Activated CD4-positive, alpha-beta T cell treated with anti-CD3 and anti-CD28 coated beads, Interleukin-2, amount 50 U/mL, for 16 hours (primary cell): Measurements from ENCODE around the gene ACOT8.
"Not testable (repeated sequence)": the region's sequence is repeated elsewhere in the genome, so short reads cannot be mapped to it uniquely, and the experiment has no call there.

Source experiments
- DNase-seq: peaks from one replicate; pipeline ENCODE4 v3.0.0-alpha.2; 2020

The ACOT8 gene

DNA sequence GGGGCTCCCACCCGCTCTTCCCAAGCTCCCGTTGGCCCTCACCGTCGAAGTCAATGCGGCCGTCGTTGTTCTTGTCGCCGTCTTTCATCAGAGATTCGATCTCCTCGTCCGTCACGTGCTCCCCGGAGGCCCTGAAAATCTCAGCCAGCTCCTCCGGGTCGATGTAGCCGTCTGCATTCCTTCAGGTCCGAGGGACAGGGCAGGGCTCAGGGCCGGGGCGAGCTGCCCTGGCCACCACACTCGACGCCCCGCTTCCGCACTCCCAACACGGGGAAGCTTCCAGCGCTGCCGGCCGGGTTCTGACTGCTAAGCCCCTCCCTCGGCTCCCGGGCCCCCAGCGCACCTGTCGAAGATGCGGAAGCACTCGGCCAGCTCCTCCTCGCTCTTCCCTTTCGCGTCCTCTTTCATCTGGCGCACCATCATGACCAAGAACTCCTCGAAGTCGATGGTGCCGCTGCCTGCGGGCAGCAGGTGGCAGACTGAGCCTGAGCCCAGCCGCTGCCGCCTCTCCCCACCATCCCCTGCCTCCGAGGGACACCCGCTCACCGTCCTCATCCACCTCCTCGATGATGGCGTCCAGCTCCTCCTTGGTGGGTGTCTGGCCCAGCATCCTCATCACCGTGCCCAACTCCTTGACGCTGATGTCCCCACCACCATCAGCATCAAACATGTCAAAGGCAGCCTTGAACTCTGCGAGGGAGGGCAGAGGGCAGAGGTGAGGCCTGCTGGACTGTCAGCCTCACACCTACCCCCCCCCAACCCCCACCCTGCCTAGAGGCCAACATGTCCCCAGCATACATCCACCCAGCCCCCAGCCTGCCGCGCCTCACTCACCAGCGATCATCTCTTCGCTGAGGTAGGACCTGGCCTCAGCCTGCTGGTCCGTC lies 33.0 kb downstream of the ACOT8 start:
- DNase-seq = peak; percentile 58

DNA sequence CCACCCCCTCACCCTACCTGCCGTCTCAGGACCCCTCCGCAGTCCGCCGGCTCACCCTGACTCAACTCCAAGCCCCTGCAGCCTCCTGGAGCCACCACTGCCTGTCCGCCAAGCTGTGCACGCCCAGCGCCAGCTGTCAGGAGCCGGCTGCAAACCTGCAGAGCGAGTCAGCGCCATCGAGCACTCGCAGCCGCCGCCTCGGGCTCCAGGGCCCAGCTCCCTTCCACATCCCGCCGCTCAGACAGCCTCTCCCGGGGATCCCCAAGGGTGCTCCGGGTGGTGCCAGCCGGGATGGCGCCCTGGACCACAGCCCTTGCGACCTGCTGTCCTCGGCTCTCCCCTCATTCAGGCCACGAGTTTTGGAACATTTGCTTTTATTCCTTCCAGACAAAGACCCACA lies 34.3 kb downstream of the ACOT8 start:
- DNase-seq = no peak

DNA sequence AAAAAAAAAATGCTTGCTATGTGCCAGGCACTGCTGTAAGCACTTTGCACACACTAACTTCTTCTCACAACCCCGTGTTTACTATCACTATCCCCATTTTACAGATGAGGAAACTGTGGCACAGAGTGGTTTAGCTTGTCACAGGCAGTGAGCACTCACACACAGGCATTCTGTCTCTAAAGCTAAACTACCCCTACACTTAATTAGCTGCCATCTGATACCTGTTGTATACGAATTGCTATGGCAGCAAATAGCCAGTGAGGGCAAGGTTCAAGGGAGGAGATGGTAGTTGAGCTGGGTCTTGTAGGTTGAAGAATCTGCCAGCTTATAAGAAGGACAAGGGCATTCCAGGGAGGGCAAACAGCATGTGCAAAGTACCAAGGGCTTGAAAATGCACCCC lies 35.2 kb downstream of the ACOT8 start:
- no peak for DNase-seq

DNA sequence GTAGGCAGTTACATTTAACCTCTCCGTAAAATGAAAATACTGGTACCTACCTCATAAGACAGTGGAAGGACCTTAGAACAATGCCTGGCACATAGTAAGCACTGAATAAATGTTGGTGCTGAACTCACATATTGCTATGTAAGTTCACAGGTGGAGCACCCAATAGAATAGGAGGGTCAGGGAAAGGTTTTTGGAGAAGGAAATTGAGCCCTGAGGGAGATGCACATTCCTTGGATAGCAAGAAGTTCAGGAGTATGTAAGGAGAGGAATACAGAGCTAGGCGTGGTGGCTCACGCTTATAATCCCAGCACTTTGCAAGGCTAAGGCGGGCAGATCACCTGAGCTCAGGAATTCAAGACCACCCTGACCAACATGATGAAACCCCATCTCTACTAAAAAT lies 37.7 kb downstream of the ACOT8 start:
- DNase-seq = no peak

DNA sequence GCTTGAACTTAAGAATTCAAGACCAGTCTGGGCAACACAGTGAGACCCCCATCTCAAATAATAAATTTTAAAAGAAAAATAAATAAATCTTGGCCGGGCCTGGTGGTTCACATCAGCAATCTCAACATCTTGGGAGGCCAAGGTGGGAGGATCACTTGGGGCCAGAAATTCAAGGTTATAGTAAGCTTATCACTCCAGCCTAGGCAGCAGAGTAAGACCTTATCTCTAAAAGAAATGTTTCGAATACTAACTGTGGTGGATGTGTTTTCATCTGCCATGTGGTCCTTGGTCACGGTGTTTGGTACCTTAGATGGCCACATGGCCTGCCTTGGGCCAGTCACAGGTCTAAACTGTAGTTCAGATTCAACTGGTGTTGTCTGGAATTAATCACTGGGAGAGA lies 39.0 kb downstream of the ACOT8 start:
- no peak for DNase-seq

DNA sequence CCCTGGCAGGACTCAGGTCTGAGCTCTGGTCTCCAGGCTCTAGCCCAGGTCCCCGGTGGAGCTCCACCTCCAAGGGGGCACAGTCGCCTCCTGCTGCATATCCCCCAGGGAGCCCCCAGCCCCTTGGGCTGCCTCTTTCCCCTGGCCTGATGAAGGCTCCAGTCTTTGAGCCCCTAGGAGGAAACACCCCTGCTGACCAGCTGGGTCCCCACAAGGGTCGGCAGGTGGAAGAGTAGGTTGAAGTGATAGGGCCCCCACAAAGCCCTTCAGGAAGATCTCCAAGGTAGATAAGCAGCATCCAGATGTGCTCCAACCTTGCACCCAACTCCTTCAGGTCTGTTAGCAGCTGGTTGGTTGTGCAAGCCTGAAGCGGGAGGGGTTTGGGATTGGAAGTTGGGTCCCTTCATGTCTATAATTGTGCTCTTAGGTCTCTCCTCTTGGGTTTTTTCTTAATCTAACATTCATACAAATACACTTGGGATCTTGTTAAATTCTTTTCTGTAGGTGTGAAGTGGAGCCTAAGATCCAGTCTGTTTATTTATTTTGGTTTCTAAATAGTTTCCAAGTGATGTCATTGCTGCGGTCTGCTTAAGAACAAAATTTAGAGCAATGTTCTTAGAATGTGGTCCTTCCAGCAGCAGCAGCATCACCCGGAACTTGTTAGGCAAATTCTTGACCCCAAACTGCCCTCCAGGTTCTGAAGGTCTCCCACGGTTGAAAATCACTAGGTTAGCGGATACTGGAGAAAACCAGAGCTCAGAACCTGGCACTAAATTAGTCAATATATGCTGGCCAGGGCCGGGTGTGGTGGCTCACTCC lies 39.6 kb downstream of the ACOT8 start:
- DNase-seq = no peak

DNA sequence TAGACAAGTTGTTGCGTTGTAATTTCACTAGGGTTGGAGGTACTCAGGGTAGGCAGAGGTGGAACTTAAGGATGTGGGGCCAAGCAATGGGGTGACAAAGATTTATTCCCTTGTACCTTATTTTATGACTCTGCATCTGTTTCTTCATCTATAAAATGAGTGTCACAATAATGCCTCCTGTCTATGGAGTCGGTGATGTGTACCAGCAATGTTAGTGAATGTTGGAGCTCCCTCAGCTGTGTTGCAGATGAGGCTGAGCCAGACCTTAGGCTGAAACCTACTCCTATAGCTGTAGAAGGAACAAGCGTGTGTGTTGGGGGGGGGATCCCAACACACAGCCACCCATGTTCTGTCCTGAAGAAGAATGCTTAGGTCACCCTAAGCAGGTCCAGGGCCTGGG lies 40.2 kb downstream of the ACOT8 start:
- DNase-seq = no peak

DNA sequence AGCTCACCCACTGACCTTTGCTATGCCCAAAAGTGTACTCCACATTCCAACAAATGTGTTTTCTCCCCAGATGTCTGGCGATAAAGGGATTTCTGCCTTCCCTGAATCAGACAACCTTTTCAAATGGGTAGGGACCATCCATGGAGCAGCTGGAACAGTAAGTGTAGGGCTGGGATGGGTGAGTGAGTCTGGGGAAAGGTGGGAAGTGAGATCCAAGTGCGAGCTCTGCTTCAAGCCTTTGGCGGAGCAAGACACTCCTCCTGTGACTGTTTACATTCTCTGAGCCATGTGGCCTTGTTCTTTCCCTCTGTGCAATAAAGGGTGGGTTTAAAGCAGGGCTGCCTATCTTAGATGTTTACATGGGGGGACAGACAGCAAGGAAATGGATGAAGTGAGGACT lies 42.9 kb downstream of the ACOT8 start:
- no peak for DNase-seq

DNA sequence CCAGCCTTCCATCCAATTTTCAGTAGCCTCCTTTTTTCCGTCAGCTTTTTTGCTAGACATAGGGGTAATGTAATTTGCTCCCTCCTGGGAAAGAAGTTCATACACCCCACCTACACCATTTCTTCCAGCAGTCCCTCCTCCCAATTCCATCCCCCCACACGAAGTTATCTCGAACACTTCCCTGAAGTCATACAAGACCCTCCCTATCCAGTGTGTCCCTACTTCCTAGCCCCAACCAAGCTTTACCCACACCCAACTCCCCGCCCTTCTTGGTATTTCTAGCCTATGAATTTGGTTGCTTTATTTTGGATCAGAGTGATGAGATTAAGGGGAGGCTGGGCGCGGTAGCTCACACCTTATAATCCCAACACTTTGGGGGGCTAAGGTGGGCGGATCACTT lies 43.7 kb downstream of the ACOT8 start:
- DNase-seq = no peak

DNA sequence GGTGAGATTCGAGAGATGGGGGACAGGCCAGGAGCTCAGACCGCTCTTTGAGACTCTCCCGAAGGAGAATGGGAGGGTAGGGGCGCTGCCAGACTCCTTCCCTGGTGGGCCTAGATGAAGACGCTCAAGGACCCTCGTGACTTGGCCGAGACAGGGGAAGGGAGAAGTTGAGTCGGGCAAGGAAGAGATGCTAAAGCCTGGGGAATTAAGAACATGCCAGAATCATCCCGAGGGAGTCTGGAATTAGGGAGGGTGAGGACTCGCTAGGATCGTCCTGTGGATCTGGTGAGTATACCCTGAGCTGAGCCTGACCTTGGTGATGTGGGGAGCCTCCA lies 44.2 kb downstream of the ACOT8 start:
- DNase-seq = no peak

DNA sequence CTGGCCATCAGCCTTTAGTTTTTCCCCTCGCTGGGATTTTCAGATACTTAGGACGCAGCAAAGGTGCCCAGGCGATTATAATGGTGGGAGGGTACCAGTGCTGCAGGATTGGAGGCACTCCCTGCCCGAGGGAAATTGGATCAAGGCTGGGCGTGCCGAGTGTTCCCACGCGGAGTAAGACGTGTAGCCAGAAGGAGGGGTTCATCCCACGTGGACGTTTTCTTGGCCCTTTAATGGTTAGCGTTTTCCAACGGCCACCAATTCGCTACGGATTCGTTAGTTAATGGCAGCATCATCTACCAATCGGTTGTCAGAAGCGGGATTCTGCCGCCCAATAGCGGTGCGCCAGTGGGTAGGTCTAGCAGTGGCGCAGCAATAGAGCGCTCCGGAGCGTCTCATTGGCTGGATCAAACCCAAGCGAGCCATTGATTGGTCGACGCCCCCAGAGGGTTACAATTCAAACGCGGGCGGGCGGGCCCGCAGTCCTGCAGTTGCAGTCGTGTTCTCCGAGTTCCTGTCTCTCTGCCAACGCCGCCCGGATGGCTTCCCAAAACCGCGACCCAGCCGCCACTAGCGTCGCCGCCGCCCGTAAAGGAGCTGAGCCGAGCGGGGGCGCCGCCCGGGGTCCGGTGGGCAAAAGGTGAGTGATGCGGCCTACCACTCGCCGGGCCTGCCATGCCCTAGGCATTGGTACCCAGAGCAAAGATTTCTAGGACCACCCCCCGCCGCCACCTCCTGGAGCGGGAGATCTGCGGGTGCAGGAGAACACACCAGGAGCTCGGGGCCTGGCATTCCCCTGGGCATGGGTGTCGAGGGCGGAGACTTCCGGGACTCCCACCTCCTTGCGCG lies 44.8 kb downstream of the ACOT8 start, which contains the start of gene UBE2C:
UBE2C (plus strand) TSS at position 488 of the 849 bp plus-strand sequence; CDS start at position 540, 52 bp downstream.
- peak; percentile 98 for DNase-seq

DNA sequence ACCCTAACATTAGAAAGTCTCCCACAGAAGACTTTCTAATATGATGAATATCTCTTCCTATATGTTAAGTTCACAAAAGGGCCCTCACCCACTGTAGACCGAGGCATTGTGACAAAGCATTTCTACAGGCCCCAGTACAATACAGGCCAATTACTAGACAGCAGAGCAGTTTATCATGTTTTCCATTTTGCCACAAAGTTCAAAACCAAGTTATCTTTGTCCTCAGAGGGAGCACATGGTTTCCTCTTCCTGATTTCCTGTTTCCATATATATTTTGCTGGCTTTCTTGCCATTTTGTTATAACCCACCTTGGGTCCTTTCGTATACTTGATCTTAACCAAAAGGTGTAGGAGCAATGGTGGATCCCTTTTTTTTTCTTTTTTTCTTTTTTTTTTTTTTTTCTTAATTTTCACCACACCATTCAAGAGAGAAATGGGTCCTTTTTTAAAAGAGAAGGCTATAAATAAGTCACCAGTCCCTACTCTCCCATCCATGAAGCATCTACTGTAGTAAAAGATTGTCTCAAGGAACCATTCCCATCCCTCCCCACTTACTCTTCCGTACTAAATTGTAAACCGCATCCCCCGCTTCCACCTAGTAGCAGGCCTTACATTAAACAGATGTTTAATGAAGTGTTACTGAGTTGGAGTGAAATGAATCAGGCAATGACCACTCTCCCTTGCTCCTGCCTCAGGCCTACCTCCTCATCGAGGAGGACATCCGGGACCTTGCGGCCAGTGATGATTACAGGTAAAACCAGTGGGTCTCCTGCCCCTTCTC lies 46.8 kb downstream of the ACOT8 start:
- DNase-seq = no peak

DNA sequence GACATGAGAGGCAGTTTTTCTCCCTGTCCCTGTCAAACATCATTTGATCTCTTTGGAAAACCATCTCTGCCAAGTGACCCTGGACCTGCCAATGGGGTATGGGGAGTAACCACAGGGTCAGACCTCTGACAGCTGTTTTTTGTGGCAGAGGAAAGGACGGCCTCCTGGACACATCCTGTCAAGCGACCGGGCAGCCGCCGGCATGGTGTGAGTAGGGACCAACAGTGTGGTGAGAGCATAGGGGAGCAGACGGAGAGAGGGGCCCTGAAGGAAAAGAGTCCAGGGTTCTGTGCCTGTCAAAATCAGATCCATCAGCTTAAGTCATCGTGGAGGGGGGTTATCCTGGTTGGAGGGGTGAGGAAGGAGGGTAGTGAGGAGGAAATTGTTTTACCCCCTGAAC lies 55.3 kb downstream of the ACOT8 start:
- no peak for DNase-seq

DNA sequence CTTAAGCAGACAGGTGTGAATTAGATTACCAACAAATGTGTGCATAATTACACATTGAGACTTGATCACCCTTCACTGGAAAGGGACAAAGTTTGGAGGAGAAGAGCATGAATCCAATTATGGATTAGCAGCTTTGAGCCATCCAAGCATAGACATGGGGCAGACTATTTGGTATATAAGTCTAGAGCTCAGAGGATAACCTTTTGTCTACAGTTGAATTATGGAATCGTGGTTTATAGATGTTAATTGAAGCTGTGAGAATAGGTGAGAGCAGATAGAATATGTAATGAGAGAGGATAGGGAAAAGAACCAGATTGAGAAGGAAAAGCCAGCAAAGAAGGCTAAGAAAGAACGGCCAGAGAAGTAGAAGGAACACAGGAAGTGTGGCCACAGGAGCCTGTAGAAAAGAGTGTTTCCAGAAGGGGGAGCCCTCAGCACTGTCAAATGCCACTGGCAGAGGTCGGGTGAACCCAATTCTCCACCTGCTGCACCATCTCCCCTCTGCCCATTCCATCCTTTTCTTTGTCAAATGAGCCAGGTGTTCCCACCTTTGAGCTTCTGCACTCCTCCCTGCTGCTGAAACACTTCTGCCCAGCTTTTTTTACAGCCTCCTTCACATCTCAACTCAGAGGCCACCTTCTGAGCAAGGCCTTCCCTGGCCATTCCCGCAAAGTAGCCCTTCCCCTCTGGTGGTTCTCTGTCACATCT lies 58.1 kb downstream of the ACOT8 start:
- peak; percentile 73 for DNase-seq

DNA sequence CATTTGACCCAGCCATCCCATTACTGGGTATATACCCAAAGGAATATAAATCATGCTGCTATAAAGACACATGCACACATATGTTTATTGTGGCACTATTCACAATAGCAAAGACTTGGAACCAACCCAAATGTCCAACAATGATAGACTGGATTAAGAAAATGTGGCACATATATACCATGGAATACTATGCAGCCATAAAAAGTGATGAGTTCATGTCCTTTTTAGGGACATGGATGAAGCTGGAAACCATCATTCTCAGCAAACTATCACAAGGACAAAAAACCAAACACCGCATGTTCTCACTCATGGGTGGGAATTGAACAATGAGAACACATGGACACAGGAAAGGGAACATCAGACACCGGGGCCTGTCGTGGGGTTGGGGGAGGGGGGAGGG lies 59.2 kb downstream of the ACOT8 start:
- DNase-seq = not testable (repeated sequence)

DNA sequence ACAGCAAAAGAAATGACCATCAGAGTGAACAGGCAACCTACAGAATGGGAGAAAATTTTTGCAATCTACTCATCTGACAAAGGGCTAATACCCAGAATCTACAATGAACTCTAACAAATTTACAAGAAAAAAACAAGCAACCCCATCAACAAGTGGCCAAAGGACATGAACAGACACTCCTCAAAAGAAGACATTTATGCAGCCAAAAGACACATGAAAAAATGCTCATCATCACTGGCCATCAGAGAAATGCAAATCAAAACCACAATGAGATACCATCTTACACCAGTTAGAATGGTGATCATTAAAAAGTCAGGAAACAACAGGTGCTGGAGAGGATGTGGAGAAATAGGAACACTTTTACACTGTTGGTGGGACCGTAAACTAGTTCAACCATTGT lies 59.7 kb downstream of the ACOT8 start:
- not testable (repeated sequence) for DNase-seq

DNA sequence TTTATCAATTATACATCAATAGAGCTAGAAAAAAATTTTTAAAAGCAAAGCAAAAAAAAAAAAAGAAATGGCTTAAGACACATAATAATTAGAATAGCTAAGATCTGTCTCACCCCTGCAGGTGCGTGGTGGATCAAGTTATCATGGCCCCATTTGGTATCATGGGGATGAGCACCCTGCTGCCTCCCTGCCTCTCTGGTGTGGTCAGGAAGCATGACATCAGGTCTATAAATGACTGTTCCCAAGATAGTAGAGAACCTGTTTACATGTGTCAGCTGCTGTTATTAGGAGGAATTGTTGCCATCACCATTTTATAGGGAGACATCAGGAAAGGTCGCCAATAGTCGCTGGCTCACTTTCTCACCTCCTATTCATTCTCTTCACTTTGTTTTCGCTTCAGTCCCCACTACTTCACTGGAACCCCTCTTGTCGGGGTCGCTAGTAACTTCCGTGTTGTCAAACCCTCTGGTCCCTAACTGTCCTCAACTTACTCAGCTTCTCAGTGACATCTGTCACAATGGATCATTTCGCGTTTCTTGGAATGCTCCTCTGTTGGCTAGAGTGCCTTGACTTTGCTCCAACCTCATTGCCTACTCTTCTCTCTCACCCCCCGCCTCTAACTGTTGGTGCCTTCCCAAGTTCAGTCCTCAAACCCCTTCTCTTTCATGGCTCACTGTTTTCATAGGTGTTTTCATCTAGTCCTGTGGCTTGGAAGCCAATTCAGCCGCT lies 60.7 kb downstream of the ACOT8 start:
- DNase-seq = peak; percentile 33

DNA sequence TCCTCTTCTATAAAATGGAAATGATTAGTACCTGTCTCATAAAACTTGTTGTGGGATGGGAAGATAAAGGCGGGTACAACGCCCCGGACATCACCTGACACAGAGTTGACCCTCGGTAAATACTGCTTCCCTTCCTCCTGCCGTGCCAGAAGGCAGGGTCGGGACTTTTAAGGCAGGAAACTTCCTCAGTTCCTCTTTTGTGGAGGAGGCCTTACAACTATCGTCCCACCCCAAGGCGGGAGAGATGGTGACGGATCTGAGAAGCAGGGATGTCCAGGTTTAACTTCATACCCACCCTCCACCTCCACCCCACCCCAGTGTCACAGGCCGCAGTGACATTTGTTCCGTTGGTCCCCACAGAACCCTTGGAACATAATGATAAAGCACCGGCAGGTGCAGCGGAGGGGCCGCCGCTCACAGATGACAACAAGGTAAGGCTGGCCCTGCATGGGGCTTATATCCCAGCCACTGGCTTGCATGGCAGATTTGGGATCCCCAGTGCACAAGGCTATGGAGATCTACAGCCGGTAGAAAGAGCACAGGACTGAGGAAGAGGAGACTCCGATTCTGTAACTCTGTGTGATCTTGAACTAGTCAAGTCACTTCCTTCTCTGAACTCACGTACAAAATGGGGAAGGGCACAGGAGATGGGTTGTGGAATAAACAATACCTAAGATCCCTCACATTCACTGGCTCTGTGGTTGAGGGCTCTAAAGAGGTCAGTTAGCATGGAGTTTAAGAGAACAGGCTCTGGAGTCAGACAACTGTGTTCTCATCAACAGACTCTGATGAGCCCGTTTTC lies 64.7 kb downstream of the ACOT8 start:
- DNase-seq = no peak
